GM13976 (cell line): ENCODE results near the gene PRIMPOL.
A peak's percentile ranks its signal among the peaks of the same experiment; 100 is the strongest.
"Not testable (repeated sequence)": the region's sequence is repeated elsewhere in the genome, so short reads cannot be mapped to it uniquely, and the experiment has no call there.

Experiments used
- DNase-seq: peaks from one replicate; pipeline ENCODE4 v3.0.0; 2012; ENCODE audit warnings: low spot score
- in situ Hi-C: fragments of 300-500 bp; cut with MboI; formaldehyde crosslinking; loops from one replicate; pipeline ENCODE4 v1.12.0; 2022; ENCODE audit warnings: low sequenced_read_pairs, mixed read lengths, inconsistent platforms; ENCODE audit not compliant: unreplicated experiment
- TF ChIP-seq, protein P1 (sequence below): IDR thresholded peaks from 2 replicates; pipeline ENCODE4 v1.5.1; 2012; ENCODE audit warnings: borderline replicate concordance, mild to moderate bottlenecking; ENCODE audit not compliant: insufficient read depth; ENCODE audit errors: extremely low read depth, missing control alignments, control extremely low read depth

Gene PRIMPOL

DNA sequence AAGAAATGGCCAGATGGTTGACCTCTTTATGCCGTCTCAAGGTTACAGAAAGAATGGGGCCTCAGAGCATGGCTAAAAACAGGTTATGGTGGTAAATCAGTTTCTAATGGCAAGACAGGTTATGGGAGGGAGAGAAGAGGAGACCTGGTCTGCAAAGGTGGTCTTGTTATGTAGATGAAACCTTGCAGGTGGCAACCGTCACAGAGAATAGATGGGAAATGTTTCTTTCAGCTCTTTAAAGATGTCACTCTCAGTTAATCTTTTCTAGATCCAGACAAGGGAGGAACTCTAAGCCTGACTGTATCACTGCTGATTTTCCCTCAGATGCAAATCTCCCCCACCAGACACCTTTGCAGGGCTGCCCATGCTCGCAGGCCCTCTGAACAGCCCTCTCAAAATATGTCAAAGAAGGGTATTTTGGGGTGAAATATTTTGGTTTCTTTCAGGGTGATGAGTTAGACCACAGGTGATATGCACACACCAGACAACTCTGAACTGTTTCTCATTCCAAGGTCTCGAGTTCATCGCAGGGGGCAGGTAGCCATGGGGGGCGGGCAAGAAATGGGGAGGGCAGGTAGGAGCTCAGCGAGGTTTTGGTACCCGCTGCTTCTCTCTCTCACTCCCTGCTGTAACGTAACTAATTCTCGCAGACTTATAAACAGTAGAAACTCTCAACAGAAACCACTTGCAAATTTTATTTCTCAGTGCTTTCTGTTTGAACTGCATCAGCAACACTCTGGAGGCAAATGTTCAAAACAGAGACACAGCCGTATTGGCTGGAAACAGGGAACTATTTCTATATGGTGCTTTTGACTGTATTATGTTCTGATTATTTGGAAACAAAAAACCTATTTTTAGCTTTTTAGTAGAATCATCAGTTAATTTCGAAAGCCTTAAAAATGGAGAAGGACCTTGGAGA is 32.6 kb upstream of the PRIMPOL start:
- peak; percentile 51 for DNase-seq
- in situ Hi-C loops = no loop called here
- TF ChIP-seq, protein P1, sequence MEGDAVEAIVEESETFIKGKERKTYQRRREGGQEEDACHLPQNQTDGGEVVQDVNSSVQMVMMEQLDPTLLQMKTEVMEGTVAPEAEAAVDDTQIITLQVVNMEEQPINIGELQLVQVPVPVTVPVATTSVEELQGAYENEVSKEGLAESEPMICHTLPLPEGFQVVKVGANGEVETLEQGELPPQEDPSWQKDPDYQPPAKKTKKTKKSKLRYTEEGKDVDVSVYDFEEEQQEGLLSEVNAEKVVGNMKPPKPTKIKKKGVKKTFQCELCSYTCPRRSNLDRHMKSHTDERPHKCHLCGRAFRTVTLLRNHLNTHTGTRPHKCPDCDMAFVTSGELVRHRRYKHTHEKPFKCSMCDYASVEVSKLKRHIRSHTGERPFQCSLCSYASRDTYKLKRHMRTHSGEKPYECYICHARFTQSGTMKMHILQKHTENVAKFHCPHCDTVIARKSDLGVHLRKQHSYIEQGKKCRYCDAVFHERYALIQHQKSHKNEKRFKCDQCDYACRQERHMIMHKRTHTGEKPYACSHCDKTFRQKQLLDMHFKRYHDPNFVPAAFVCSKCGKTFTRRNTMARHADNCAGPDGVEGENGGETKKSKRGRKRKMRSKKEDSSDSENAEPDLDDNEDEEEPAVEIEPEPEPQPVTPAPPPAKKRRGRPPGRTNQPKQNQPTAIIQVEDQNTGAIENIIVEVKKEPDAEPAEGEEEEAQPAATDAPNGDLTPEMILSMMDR = no peak

DNA sequence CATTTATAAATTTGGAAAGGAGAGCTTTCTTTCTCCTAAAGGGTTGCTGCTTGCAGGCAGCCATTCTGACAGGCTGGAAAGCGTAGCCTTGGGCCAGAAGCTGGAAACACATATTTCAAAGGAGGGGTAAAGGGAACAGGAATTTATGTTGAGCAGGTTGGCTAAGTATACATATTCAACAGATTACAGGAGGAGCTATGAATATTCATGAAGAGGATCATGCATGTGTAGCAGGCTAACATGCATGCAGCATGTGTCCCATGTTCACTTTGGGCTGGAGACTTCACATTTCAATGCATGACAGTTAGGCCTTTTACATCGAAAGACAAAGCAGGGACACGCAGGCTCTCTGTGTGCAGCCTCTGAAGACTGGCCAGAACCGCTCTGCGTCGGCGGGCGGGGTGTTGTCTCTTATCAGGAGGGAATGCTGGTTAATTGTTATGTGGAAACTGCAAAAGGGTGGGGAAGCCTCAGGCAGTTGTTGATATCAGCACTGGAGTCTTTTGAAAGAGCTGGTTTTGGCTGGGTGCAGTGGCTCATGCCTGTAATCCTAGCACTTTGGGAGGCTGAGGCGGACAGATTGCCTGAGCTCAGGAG is 31.8 kb upstream of the PRIMPOL start:
- TF ChIP-seq, protein P1 = no peak
- no peak for DNase-seq
- in situ Hi-C loops = no loop called here

GRCh38 chr4:184620212-184620867 is 29.2 kb upstream of the PRIMPOL start:
- DNase-seq = no peak
- TF ChIP-seq, protein P1 = no peak
- in situ Hi-C loops = no loop called here

GRCh38 chr4:184621518-184621917 is 28.0 kb upstream of the PRIMPOL start:
- in situ Hi-C loops = no loop called here
- no peak for DNase-seq
- TF ChIP-seq, protein P1 = no peak

DNA sequence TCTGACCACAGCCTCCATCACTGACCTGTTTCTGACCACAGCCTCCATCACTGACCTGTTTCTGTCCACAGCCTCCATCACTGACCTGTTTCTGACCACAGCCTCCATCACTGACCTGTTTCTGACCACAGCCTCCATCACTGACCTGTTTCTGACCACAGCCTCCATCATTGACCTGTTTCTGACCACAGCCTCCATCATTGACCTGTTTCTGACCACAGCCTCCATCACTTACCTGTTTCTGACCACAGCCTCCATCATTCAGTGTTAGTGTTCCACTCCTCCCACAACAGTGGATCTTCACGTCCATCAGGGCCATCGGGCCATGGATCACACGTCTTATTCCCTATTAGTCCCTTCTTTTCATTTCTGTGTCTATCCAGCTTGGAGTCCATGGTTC is 25.0 kb upstream of the PRIMPOL start:
- DNase-seq, in situ Hi-C loops: not testable (repeated sequence)

- TF ChIP-seq, protein P1 = no peak
- in situ Hi-C loops = no loop called here
- DNase-seq = no peak
Measured at GRCh38 chr4:184624972-184625554, 24.5 kb upstream of the PRIMPOL start.

DNA sequence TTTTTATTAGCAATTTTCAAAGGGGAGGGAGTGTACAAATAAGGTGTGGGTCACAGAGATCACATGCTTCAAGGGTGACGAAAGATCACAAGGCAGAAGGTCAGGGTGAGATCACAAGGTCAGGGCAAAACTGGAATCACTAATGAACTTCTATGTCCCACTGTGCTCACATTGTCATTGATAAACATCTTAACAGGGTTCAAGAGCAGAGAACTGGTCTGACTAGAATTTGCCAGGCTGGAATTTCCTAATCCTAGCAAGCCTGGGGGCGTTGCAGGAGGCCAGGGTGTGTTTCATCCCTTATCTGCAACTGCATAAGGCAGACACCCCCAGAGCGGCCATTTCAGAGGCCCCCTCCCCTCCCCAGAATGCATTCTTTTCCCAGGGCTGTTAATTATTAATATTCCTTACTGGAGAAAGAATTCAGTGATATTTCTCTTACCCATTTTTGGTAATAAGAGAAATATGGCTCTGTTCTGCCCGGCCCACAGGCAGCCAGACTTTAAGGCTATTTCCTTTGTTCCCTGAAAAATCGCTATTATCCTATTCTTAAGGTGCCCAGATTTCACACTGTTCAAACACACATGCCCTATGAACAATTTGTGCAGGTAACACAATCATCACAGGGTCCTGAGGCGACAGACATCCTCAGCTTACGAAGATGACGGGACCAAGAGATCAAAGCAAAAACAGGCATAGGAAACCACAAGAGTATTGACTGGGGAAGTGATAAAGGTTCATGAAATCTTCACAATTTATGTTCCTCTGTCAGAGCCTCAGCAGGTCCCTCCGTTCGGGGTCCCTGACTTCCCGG is 23.5 kb upstream of the PRIMPOL start:
- in situ Hi-C loops, DNase-seq: not testable (repeated sequence)
